A549 (cell line): Measurements from ENCODE around the gene HES6. TPM values are rescaled to one million over a fixed set of nuclear protein-coding genes. Genes with fewer than 3 reads are reported as not detected.

ENCODE experiments used
- ATAC-seq, 2 experiments: fragments of 200-7000 bp in 1 of 2; fragments of >200 bp in 1 of 2; cut with Nextera tagmentation in 1 of 2; cut with Tn5 transposase in 1 of 2; 3 replicates each; pipeline versions ENCODE4 v1.8.0 to v1.9.1; 2018 to 2020; ENCODE audit warnings: mild to moderate bottlenecking in 1 of 2, moderate library complexity in 1 of 2
- CTCF ChIA-PET: fragments of 300-600 bp; sonication (Branson Sonifier 250); formaldehyde crosslinking; extraction: SDS; loops from one replicate; lab custom pipeline; 2021; ENCODE audit warnings: antibody characterized with exemption, inconsistent platforms; lab: Yijun Ruan, JAX
- POLR2A ChIA-PET: fragments of 350-600 bp; formaldehyde crosslinking; extraction: SDS; loops from one replicate; lab custom pipeline; 2021; ENCODE audit warnings: antibody characterized with exemption, inconsistent platforms; lab: Yijun Ruan, JAX
- DNase-seq, 2 experiments: peaks; one replicate each; pipeline versions ENCODE4 v3.0.0 to v3.0.0-alpha.2; 2011 to 2016; ENCODE audit warnings: low read depth in 1 of 2, low spot score in 1 of 2
- FAIRE-seq: peaks from 2 replicates; lab custom pipeline; 2011; peaks lifted over from hg19 to GRCh38; lab: Jason Lieb, UNC
- H3K27ac ChIP-seq, 2 experiments: fragments of >200 bp; sonication (Bioruptor Twin); formaldehyde crosslinking; 3 replicates each; pipeline ENCODE4 v1.5.1; 2016 to 2017
- H3K4me1 ChIP-seq: fragments of >200 bp; sonication (Bioruptor Twin); formaldehyde crosslinking; 3 replicates; pipeline ENCODE4 v1.6.1; 2016
- H3K4me2 ChIP-seq: fragments of >200 bp; sonication (Bioruptor Twin); formaldehyde crosslinking; 3 replicates; pipeline ENCODE4 v1.6.1; 2016
- H3K4me3 ChIP-seq: fragments of >200 bp; sonication (Bioruptor Twin); formaldehyde crosslinking; 3 replicates; pipeline ENCODE4 v1.5.1; 2016
- H3K9me3 ChIP-seq: fragments of >200 bp; sonication (Bioruptor Twin); formaldehyde crosslinking; 3 replicates; pipeline ENCODE4 v1.6.1; 2016
- BCL3 ChIP-seq: fragments of >200 bp; sonication (Bioruptor Twin); formaldehyde crosslinking; IDR thresholded peaks from 3 replicates; pipeline ENCODE4 v1.6.1; 2016
- BHLHE40 ChIP-seq: IDR thresholded peaks from 2 replicates; pipeline ENCODE4 v1.6.1; 2012; ENCODE audit warnings: low read depth, low read length, inconsistent platforms
- CBX2 ChIP-seq: fragments of 200-600 bp; sonication (generic); IDR thresholded peaks from 2 replicates; pipeline ENCODE4 v1.6.1; 2016; ENCODE audit warnings: low read depth, mild to moderate bottlenecking, borderline replicate concordance
- EHF ChIP-seq: fragments of 250-450 bp; sonication (Bioruptor Pico); IDR thresholded peaks from 2 replicates; pipeline ENCODE4 v1.5.0; 2020; ENCODE audit warnings: mild to moderate bottlenecking
- FOSB ChIP-seq: fragments of 250-450 bp; sonication (Bioruptor Pico); IDR thresholded peaks from 2 replicates; pipeline ENCODE4 v1.5.0; 2020; ENCODE audit warnings: mild to moderate bottlenecking, moderate library complexity
- HMGXB4 ChIP-seq: fragments of 250-450 bp; sonication (Bioruptor Pico); IDR thresholded peaks from 2 replicates; pipeline ENCODE4 v1.5.0; 2021; ENCODE audit warnings: mild to moderate bottlenecking, moderate library complexity, borderline replicate concordance
- HOXA7 ChIP-seq: fragments of 250-450 bp; sonication (Bioruptor Pico); IDR thresholded peaks from 2 replicates; pipeline ENCODE4 v1.5.0; 2020; ENCODE audit warnings: mild to moderate bottlenecking, moderate library complexity
- JUN ChIP-seq, 2 experiments: fragments of >200 bp; sonication (Bioruptor Twin); formaldehyde crosslinking; IDR thresholded peaks; 2 replicates in 1 of 2; 3 replicates in 1 of 2; pipeline ENCODE4 v1.6.1; 2016 to 2017
- JUNB ChIP-seq: fragments of >200 bp; sonication (Bioruptor Twin); formaldehyde crosslinking; IDR thresholded peaks from 2 replicates; pipeline ENCODE4 v1.6.1; 2016
- KDM5A ChIP-seq: fragments of 200-600 bp; sonication (generic); IDR thresholded peaks from 2 replicates; pipeline ENCODE4 v1.6.1; 2016; ENCODE audit warnings: antibody characterized with exemption, mild to moderate bottlenecking
- PBX3 ChIP-seq: IDR thresholded peaks from 2 replicates; pipeline ENCODE4 v1.6.1; 2012
- PHF8 ChIP-seq: fragments of 200-600 bp; sonication (generic); IDR thresholded peaks from 2 replicates; pipeline ENCODE4 v1.6.1; 2016; ENCODE audit warnings: low read depth, mild to moderate bottlenecking, antibody characterized with exemption, moderate library complexity, borderline replicate concordance
- POLR2A ChIP-seq: IDR thresholded peaks from 2 replicates; pipeline ENCODE4 v1.6.1; 2012; ENCODE audit warnings: mild to moderate bottlenecking, low read length
- RARB ChIP-seq: fragments of 250-450 bp; sonication (Bioruptor Pico); IDR thresholded peaks from 2 replicates; pipeline ENCODE4 v1.8.0; 2021; ENCODE audit warnings: mild to moderate bottlenecking, moderate library complexity
- RFX5 ChIP-seq: fragments of 450-650 bp; IDR thresholded peaks from 2 replicates; pipeline ENCODE4 v1.7.1; 2014; ENCODE audit warnings: antibody characterized with exemption, mild to moderate bottlenecking, moderate library complexity
- SREBF2 ChIP-seq: fragments of 450-650 bp; IDR thresholded peaks from 2 replicates; pipeline ENCODE4 v1.6.1; 2014; ENCODE audit warnings: mild to moderate bottlenecking, moderate library complexity
- TFCP2L1 ChIP-seq: fragments of 250-450 bp; sonication (Bioruptor Pico); IDR thresholded peaks from 2 replicates; pipeline ENCODE4 v1.5.0; 2021; ENCODE audit warnings: mild to moderate bottlenecking
- TP53 ChIP-seq: fragments of 250-450 bp; sonication (Bioruptor Pico); IDR thresholded peaks from 2 replicates; pipeline ENCODE4 v1.5.0; 2021; ENCODE audit warnings: mild to moderate bottlenecking, moderate library complexity
- USF2 ChIP-seq: fragments of 450-650 bp; IDR thresholded peaks from 2 replicates; pipeline ENCODE4 v1.6.1; 2014; ENCODE audit warnings: antibody characterized with exemption
- ZC3H11A ChIP-seq: fragments of 450-650 bp; IDR thresholded peaks from 2 replicates; pipeline ENCODE4 v1.6.1; 2014; ENCODE audit warnings: antibody characterized with exemption, mild to moderate bottlenecking
- WGBS: methylation state at CpG from one replicate; pipeline ENCODE4 v1.1.6; 2017; ENCODE audit errors: missing lambda C conversion rate; 5-methylcytosine and 5-hydroxymethylcytosine counted together
- polyA minus RNA-seq: library from RNA; depleted of rRNA, polyadenylated mRNA; stranded (reverse); fragments of >200 nt; gene quantifications from 2 replicates; pipeline ENCODE4 v1.2.3, GENCODE V29; 2011; rRNA and poly(A)+ RNA removed
- polyA plus RNA-seq, 4 experiments: library from polyadenylated mRNA; depleted of rRNA in 3 of 4; stranded (reverse); fragments of >200 nt; fragmentation: RNase III in 1 of 4; extraction: RNeasy Plus Mini Kit Qiagen cat#74134 plus additional on column Dnase treatment in 1 of 4; gene quantifications; 2 replicates in 3 of 4; 3 replicates in 1 of 4; pipeline ENCODE4 v1.2.3, GENCODE V29; 2011 to 2017

The HES6 gene
- polyA plus RNA-seq (2011; rRNA removed) (5.2 and 5.4 TPM in 2 replicates), polyA plus RNA-seq (2017; fragmentation: RNase III; extraction: RNeasy Plus Mini Kit Qiagen cat#74134 plus additional on column Dnase treatment) (6.1 to 7.5 TPM (median 7.3 TPM) in 3 replicates), polyA minus RNA-seq (1.0 and 1.7 TPM in 2 replicates)
- polyA plus RNA-seq (2012; cell fraction: cytosol; rRNA removed) = 12.4 and 18.3 TPM in 2 replicates
- polyA plus RNA-seq (2012; cell fraction: nucleus; rRNA removed) = 32.5 and 39.1 TPM in 2 replicates

GRCh38 chr2:238239863-238240756 is at the start of gene HES6:
Gene HES6, minus strand, starts transcription at chr2:238240038. Its CDS starts 133 bp downstream, at chr2:238239905.
- POLR2A ChIA-PET = interaction anchor here (0.6 to 2.0 kb wide), 11 partner anchors 12 to 179 kb away, joined by 3 to 5 read pairs (median 3); partner anchors contain the start of genes ILKAP and SCLY
- TF ChIP-seq JUN (IDR thresholded peaks at IDR 0.05) (peak in 1 of 2 experiments; percentile 79; a peak in 3 of 5 replicates), KDM5A (no peak), PHF8 (peak; percentile 95), TFCP2L1 (no peak), SREBF2 (no peak; the same call in 1 of the 2 replicates), USF2 (no peak), RFX5 (0 out of 2 replicates have a peak, but pooled peaks have one; percentile 22), EHF (no peak), PBX3 (no peak), POLR2A (peak; percentile 99), BCL3 (peak; percentile 97)
- Histone ChIP-seq H3K4me2 (peak within 1 kb of the TSS; percentile 97), H3K27ac (peak within 1 kb of the TSS; percentile 77 to 90), H3K4me1 (peaks cover 9% of the 10 kb centered on the region; the same call in 1 of the 3 replicates), H3K9me3 (no peaks in the 10 kb centered on the region), H3K4me3 (peak within 1 kb of the TSS; percentile 81)
- ATAC-seq = peak; percentile 80 to 90
- CTCF ChIA-PET = interaction anchor here (3.4 kb wide), 1 partner anchor 16 kb away, joined by 18 read pairs; no protein-coding TSS in a partner anchor
- 5% methylated on average over 19 of the region's 105 CpGs for WGBS
- peak; percentile 83 to 88 for DNase-seq
- no peak for FAIRE-seq

GRCh38 chr2:238289574-238289973 is 49.7 kb upstream of the HES6 start:
- POLR2A ChIA-PET = interaction anchor here (0.5 to 1.0 kb wide), 2 partner anchors 11 to 163 kb away, joined by 3 to 4 read pairs; no protein-coding TSS in a partner anchor
- H3K4me3 ChIP-seq = peak overlapping the region; percentile 67
- peak overlapping the region; percentile 92 for H3K4me2 ChIP-seq
- CTCF ChIA-PET = interaction anchor here (1.1 to 22.7 kb wide), 11 partner anchors 9 to 94 kb away, joined by 3 to 351 read pairs (median 4); no protein-coding TSS in a partner anchor
- ATAC-seq = no peak; a peak in 1 of 6 replicates
- no peak for TF ChIP-seq CBX2
- peak; percentile 53; the same call in 1 of the 2 replicates for TF ChIP-seq TP53 (CRISPR knock-in tag)
- no peak for TF ChIP-seq JUNB
- TF ChIP-seq HOXA7 = peak; percentile 82; the same call in 1 of the 2 replicates
- TF ChIP-seq BHLHE40 = no peak
- peak; percentile 94 for TF ChIP-seq FOSB (CRISPR knock-in tag)
- TF ChIP-seq EHF = peak; percentile 81
- 0 out of 2 replicates have a peak, but pooled peaks have one; percentile 25 for TF ChIP-seq RARB (CRISPR knock-in tag)
- TF ChIP-seq HMGXB4 = peak; percentile 55; the same call in 1 of the 2 replicates
- TF ChIP-seq ZC3H11A = no peak
- WGBS = 16% methylated on average over 13 of the region's 13 CpGs
- DNase-seq = no peak
- no peaks in the 10 kb centered on the region for H3K9me3 ChIP-seq
- no peak for FAIRE-seq
- H3K27ac ChIP-seq = peak overlapping the region; percentile 90 to 95
- peaks cover 69% of the 10 kb centered on the region for H3K4me1 ChIP-seq
